Common myeloid progenitor, CD34-positive (primary cell): Measurements from ENCODE around the gene GNAI1.

Experiments
- CTCF ChIA-PET: fragments of 350-600 bp; sonication (Branson Sonifier 250); formaldehyde crosslinking; loops from one replicate; lab custom pipeline; 2021; ENCODE audit warnings: antibody characterized with exemption; lab: Charles Lee
- POLR2A ChIA-PET: fragments of 350-600 bp; sonication (Branson Sonifier 250); formaldehyde crosslinking; loops from one replicate; lab custom pipeline; 2021; ENCODE audit warnings: antibody characterized with exemption; lab: Charles Lee
- DNase-seq, 3 donors: peaks; one replicate each; pipeline versions ENCODE4 v3.0.0 to v3.0.0-alpha.2; 2013
- H3K27ac ChIP-seq, 2 experiments: 1 replicate in 1 of 2; 2 replicates in 1 of 2; pipeline ENCODE4 v1.7.0; 2013; ENCODE audit warnings: inconsistent platforms in 2 of 2, low read length in 2 of 2, mild to moderate bottlenecking in 2 of 2, low read depth in 1 of 2, moderate library complexity in 1 of 2; ENCODE audit not compliant: severe bottlenecking in 2 of 2, insufficient read depth in 1 of 2, poor library complexity in 1 of 2
- H3K27me3 ChIP-seq, 5 experiments: replicated peaks in 2 of 5; 1 replicate in 3 of 5; 2 replicates in 2 of 5; pipeline versions ENCODE4 v1.6.1 to v1.7.0; 2013; ENCODE audit warnings: low read length in 4 of 5, mild to moderate bottlenecking in 2 of 5, moderate library complexity in 2 of 5, inconsistent platforms in 1 of 5; ENCODE audit not compliant: insufficient read depth in 5 of 5, control insufficient read depth in 4 of 5
- H3K36me3 ChIP-seq, 4 experiments: 1 replicate in 2 of 4; 2 replicates in 2 of 4; pipeline versions ENCODE4 v1.6.1 to v1.7.0; 2013; ENCODE audit warnings: low read length in 3 of 4, control low read depth in 1 of 4, mild to moderate bottlenecking in 1 of 4; ENCODE audit not compliant: control insufficient read depth in 4 of 4, insufficient read depth in 4 of 4
- H3K4me1 ChIP-seq, 4 experiments: 1 replicate in 3 of 4; 2 replicates in 1 of 4; pipeline versions ENCODE4 v1.6.1 to v1.7.1; 2013; ENCODE audit warnings: low read length in 3 of 4, mild to moderate bottlenecking in 3 of 4, control low read depth in 1 of 4, inconsistent platforms in 1 of 4, moderate library complexity in 1 of 4; ENCODE audit not compliant: control insufficient read depth in 4 of 4, insufficient read depth in 4 of 4; ENCODE audit errors: control extremely low read depth in 1 of 4
- H3K4me3 ChIP-seq, 7 experiments: 1 replicate in 4 of 7; 2 replicates in 3 of 7; pipeline versions ENCODE4 v1.5.1 to v1.7.0; 2013; ENCODE audit warnings: mild to moderate bottlenecking in 7 of 7, low read length in 6 of 7, moderate library complexity in 6 of 7, inconsistent platforms in 2 of 7, low read depth in 2 of 7, control low read depth in 1 of 7; ENCODE audit not compliant: insufficient read depth in 4 of 7, control insufficient read depth in 1 of 7; ENCODE audit errors: extremely low read depth in 1 of 7
- H3K9me3 ChIP-seq, 5 experiments: 1 replicate in 4 of 5; 2 replicates in 1 of 5; pipeline versions ENCODE4 v1.6.1 to v1.7.1; 2013; ENCODE audit warnings: low read length in 4 of 5, mild to moderate bottlenecking in 2 of 5, inconsistent platforms in 1 of 5, low read depth in 1 of 5, moderate library complexity in 1 of 5; ENCODE audit not compliant: control insufficient read depth in 4 of 5, insufficient read depth in 2 of 5; ENCODE audit errors: control extremely low read depth in 1 of 5
- WGBS: methylation state at CpG from one replicate; pipeline ENCODE4 v1.1.5; 2013; ENCODE audit not compliant: insufficient coverage; 5-methylcytosine and 5-hydroxymethylcytosine counted together

The GNAI1 gene

DNA sequence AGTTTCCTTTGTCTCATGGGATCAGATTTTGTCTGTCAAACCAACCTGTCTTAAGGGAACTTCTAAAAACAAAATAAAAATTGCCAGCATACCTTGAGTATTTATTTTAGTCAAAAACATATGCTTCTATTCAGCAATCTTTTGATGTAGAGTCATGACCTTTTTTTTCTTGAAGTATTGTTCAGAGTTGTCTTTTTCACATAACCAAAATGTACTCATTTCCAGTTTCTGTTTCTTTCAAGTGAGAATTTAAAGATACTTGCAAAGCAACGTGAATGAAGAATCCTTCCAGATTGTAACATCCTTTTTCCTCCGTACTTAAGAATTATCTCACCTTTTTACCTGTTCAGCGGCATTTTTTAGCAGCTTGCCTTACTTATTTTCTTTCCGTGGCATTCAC is 37.8 kb downstream of the GNAI1 start:
- Histone ChIP-seq H3K4me1 (peaks cover 0 to 4% (median 0%) of the 10 kb centered on the region in 4 experiments), H3K36me3 (peaks cover 3 to 11% (median 5%) of the 10 kb centered on the region in 4 experiments), H3K9me3 (peaks cover 0 to 31% (median 9%) of the 10 kb centered on the region in 5 experiments), H3K27me3 (no peaks in the 10 kb centered on the region), H3K4me3 (no peak overlapping the region), H3K27ac (no peak overlapping the region)
- DNase-seq, result no peak
- ChIA-PET CTCF (interaction anchor here (0.8 to 0.9 kb wide), 2 partner anchors 12 to 25 kb away, joined by 3 read pairs; no protein-coding TSS in a partner anchor), POLR2A (no interaction called here)
- WGBS, result 95% methylated on average over 3 of the region's 4 CpGs

DNA sequence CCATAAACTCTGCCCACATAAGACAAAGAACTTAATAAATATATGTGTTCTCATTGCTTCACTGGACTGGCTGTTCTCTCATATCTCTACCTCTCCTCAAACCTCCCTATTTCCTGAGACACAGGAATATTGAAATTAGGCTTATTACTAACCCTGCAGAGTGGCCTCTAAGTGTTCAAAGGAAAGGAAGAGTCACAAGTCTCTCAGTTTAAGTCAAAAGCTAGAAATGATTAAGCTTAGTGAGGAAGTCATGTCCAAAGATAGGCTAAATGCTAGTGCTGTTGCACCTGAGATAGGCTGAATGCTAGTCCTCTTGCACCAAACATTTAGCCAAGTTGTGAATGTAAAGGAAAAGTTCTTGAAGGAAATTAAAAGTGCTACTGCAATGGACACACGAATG is 41.1 kb downstream of the GNAI1 start:
- no peaks in the 10 kb centered on the region for H3K27me3 ChIP-seq
- CTCF ChIA-PET, result interaction anchor here (1.1 kb wide), 1 partner anchor 13 kb away, joined by 3 read pairs; no protein-coding TSS in a partner anchor
- no CpG with 5 or more reads among the region's 1 CpG for WGBS

DNA sequence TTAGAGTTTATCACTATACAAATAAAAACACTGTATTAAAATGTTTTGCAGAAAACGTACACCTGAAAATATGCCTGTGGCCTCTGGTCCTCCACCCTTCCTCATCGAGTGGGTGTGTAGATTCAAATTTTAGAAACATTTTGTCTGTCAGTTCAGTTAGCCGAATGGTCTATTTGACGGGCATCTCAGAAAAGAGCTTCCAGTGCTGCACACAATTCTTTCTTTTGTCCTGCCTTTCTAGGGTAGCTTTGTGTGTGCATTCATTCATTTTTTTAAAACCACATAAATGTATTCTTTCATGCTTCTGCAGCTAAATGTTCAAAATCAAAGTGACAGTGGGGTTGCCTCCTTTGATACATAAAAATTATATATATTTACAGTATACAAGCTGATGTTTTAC is 46.8 kb downstream of the GNAI1 start:
- Histone ChIP-seq H3K27ac (no peak overlapping the region), H3K4me3 (no peak overlapping the region), H3K9me3 (peaks cover 0 to 6% (median 1%) of the 10 kb centered on the region in 5 experiments), H3K36me3 (peaks cover 0 to 7% (median 3%) of the 10 kb centered on the region in 4 experiments), H3K27me3 (no peaks in the 10 kb centered on the region), H3K4me1 (peaks cover 0 to 20% (median 3%) of the 10 kb centered on the region in 4 experiments)
- CTCF ChIA-PET, result interaction anchor here (0.7 to 1.1 kb wide), 3 partner anchors 8 to 15 kb away, joined by 3 to 4 read pairs (median 3); no protein-coding TSS in a partner anchor
- WGBS, result 90% methylated on average over 1 of the region's 4 CpGs
- DNase-seq, result no peak
- POLR2A ChIA-PET, result no interaction called here

More for the DNA sequence above, 41.1 kb downstream of the GNAI1 start:
- POLR2A ChIA-PET, result no interaction called here
- Histone ChIP-seq H3K27ac (no peak overlapping the region), H3K4me1 (peaks cover 0 to 24% (median 3%) of the 10 kb centered on the region in 4 experiments), H3K36me3 (peaks cover 0 to 10% (median 3%) of the 10 kb centered on the region in 4 experiments), H3K4me3 (no peak overlapping the region), H3K9me3 (peaks cover 0 to 16% (median 2%) of the 10 kb centered on the region in 5 experiments)
- no peak for DNase-seq

DNA sequence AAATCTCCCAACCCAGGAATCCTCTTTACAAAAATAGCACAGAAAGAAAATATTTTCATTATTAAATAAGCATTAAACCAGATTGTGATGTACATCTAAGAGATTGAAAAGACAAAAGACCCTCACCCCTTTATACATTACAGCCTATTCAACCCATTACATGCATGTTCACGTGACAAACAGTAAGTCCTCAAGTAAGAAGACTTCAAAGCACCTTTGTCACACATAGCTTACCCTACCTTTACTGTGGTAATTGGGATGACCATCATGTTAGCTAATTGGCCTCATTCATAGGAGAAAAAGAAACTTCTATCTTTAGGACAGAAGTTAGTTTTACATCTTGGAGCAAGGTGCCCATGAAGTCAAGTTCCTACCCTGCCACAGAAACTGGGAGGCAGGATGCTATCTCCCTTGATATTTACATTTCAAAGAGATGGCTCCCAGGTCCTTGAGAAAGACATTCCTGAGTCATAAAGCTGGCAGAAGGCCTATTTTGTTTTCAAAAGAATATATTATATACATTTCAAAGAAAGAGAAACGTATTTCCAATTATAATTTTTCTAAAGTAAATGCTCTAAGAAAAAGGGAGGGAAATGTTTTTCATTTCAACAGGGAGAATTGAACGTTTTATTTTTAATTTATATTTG is 48.1 kb downstream of the GNAI1 start:
- Histone ChIP-seq H3K27me3 (no peaks in the 10 kb centered on the region), H3K4me3 (no peak overlapping the region), H3K36me3 (peaks cover 0 to 7% (median 3%) of the 10 kb centered on the region in 4 experiments), H3K9me3 (peaks cover 0 to 6% (median 0%) of the 10 kb centered on the region in 5 experiments), H3K27ac (no peak overlapping the region), H3K4me1 (peaks cover 3 to 24% (median 5%) of the 10 kb centered on the region in 4 experiments)
- no CpG with 5 or more reads among the region's 3 CpGs for WGBS
- ChIA-PET POLR2A (no interaction called here), CTCF (interaction anchor here (1.0 to 1.4 kb wide), 4 partner anchors 10 to 21 kb away, joined by 3 read pairs; no protein-coding TSS in a partner anchor)
- DNase-seq, result no peak

DNA sequence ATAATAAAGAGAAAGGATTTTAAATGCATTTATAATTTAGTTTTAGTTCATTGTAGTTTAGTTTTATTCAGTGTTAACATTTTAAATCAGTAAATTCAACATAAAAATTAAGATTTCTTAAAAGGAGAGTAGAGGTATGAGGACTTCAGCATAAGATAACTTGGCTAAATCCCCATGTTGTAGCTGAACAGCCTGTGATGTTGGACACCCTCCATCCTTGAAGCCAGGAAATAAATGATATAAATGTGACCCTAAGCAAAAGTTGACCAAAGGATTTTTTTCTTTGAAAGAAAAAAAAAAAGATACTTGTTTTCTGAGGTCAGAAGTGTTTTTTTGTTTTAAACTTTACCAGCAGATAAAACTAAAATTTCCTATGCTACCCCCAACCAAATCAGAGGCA is 48.7 kb downstream of the GNAI1 start:
- Histone ChIP-seq H3K9me3 (peaks cover 0 to 6% (median 0%) of the 10 kb centered on the region in 5 experiments), H3K27me3 (no peaks in the 10 kb centered on the region), H3K27ac (no peak overlapping the region), H3K4me1 (peaks cover 3 to 22% (median 5%) of the 10 kb centered on the region in 4 experiments), H3K36me3 (peaks cover 0 to 7% (median 3%) of the 10 kb centered on the region in 4 experiments), H3K4me3 (no peak overlapping the region)
- CTCF ChIA-PET, result interaction anchor here (1.2 kb wide), 1 partner anchor 15 kb away, joined by 3 read pairs; no protein-coding TSS in a partner anchor
- POLR2A ChIA-PET, result no interaction called here
- no peak for DNase-seq

DNA sequence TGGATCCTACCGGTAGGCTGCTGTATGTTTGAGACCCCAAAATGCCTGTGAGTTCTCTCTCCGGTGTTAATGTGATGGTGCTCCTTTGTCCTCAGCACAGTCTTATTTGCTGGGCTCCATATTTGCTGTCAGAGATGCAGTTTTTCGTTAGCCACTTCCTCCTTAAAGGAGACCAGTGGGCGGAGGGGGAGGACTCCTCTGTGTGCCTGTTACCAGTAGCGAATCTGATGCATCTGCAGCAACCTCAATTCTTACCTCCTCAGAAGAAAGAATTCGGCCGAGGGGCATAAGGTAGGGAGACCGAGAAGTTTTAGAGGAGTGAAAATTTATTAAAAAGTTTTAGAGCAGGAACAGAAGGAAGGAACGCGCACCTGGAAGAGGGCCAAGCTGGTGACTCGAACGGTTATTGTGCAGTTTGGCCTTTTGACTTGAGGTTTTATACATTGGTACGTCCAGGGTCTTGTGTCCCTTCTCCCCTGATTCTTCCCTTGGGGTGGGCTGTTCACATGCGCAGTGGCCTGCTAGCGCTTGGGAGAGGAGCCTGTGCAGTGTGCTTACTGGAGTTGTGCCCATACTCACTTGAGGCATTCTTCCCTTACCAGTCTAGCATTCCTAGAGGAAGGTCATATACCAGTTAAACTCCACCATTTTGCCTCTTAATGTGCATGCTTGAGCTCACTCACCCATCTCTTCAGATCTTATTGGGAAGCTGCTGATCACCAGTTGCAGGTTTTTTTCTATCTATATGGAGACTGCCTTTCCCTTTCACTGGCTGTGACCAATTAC is 49.5 kb downstream of the GNAI1 start:
- peaks cover 0 to 6% (median 0%) of the 10 kb centered on the region in 5 experiments for H3K9me3 ChIP-seq
- CTCF ChIA-PET, result interaction anchor here (1.0 kb wide), 1 partner anchor 11 kb away, joined by 3 read pairs; no protein-coding TSS in a partner anchor
- H3K4me1 ChIP-seq, result peaks cover 3 to 22% (median 5%) of the 10 kb centered on the region in 4 experiments
- WGBS, result 97% methylated on average over 14 of the region's 15 CpGs
- no peaks in the 10 kb centered on the region for H3K27me3 ChIP-seq
- POLR2A ChIA-PET, result no interaction called here
- peak in 2 of 3 donors; percentile 17 to 26 for DNase-seq
- H3K27ac ChIP-seq, result no peak overlapping the region
- no peak overlapping the region for H3K4me3 ChIP-seq
- peaks cover 0 to 7% (median 3%) of the 10 kb centered on the region in 4 experiments for H3K36me3 ChIP-seq
